ENCODE measurements around the gene PLCD4. TPM values are rescaled to one million over a fixed set of nuclear protein-coding genes. Genes with fewer than 3 reads are reported as not detected.

PLCD4 gene
- 4.9 and 9.3 TPM in 2 replicates for polyA plus RNA-seq
- polyA minus RNA-seq, result 1.2 and 2.3 TPM in 2 replicates

GRCh38 chr2:218607436-218608115, at the start of gene PLCD4:
TSS of gene PLCD4 (plus strand) at chr2:218607899. CDS start at chr2:218615740, 7,841 bp downstream.
- H3K4me3 ChIP-seq (ENCODE audit: low read length), result no peak within 1 kb of the TSS
- H3K9ac ChIP-seq (ENCODE audit: low read length), result no peak within 1 kb of the TSS
- H3F3A ChIP-seq (ENCODE audit: insufficient read depth, low read length, poor library complexity, severe bottlenecking), result no peaks in the 10 kb centered on the region
- H2AFZ ChIP-seq (ENCODE audit: low read depth, low read length), result no peak within 1 kb of the TSS
- TF ChIP-seq EZH2 (IDR thresholded peaks at IDR 0.05; ENCODE audit: borderline replicate concordance, insufficient read depth, low read length, poor library complexity, severe bottlenecking) (no peak), RAD21 (conservative IDR thresholded peaks at IDR 0.05) (no peak), REST (IDR thresholded peaks at IDR 0.05; ENCODE audit: borderline replicate concordance) (no peak), CTCF (IDR thresholded peaks at IDR 0.05; ENCODE audit: poor library complexity, severe bottlenecking) (no peak), TAF1 (IDR thresholded peaks at IDR 0.05; ENCODE audit: low read depth) (no peak), MXI1 (conservative IDR thresholded peaks at IDR 0.05; ENCODE audit: poor library complexity, severe bottlenecking) (no peak), EP300 (conservative IDR thresholded peaks at IDR 0.05; ENCODE audit: poor library complexity, severe bottlenecking) (no peak), SMC3 (conservative IDR thresholded peaks at IDR 0.05; ENCODE audit: poor library complexity) (no peak), POLR2AphosphoS5 (IDR thresholded peaks at IDR 0.05) (no peak)
- H3K9me3 ChIP-seq (ENCODE audit: low read length), result no peaks in the 10 kb centered on the region
- H3K27ac ChIP-seq (ENCODE audit: low read length), result no peak within 1 kb of the TSS
- no peaks in the 10 kb centered on the region for H3K36me3 ChIP-seq (ENCODE audit: insufficient read depth, low read length)
- H4K20me1 ChIP-seq (ENCODE audit: insufficient read depth), result no peaks in the 10 kb centered on the region
- H3K9me2 ChIP-seq (ENCODE audit: insufficient read depth, low read length), result no peaks in the 10 kb centered on the region
- H3K79me2 ChIP-seq (replicated peaks; ENCODE audit: insufficient read depth, low read length), result no peaks in the 10 kb centered on the region
- H3K27me3 ChIP-seq (ENCODE audit: insufficient read depth, low read depth, low read length), result no peaks in the 10 kb centered on the region
- no peak within 1 kb of the TSS for H3K4me2 ChIP-seq (ENCODE audit: low read length)

GRCh38 chr2:218557941-218558340, 49.8 kb upstream of the PLCD4 start:
- Histone ChIP-seq H4K20me1 (ENCODE audit: insufficient read depth) (no peaks in the 10 kb centered on the region), H2AFZ (ENCODE audit: low read depth, low read length) (no peak overlapping the region), H3K9me2 (ENCODE audit: insufficient read depth, low read length) (no peaks in the 10 kb centered on the region), H3K79me2 (replicated peaks; ENCODE audit: insufficient read depth, low read length) (no peaks in the 10 kb centered on the region), H3K9ac (ENCODE audit: low read length) (no peak overlapping the region), H3K27ac (ENCODE audit: low read length) (no peak overlapping the region), H3K4me2 (ENCODE audit: low read length) (no peak overlapping the region), H3F3A (ENCODE audit: insufficient read depth, low read length, poor library complexity, severe bottlenecking) (no peaks in the 10 kb centered on the region), H3K27me3 (ENCODE audit: insufficient read depth, low read depth, low read length) (no peaks in the 10 kb centered on the region), H3K9me3 (ENCODE audit: low read length) (no peaks in the 10 kb centered on the region), H3K4me3 (ENCODE audit: low read length) (no peak overlapping the region), H3K36me3 (ENCODE audit: insufficient read depth, low read length) (peaks cover 10% of the 10 kb centered on the region)
- TF ChIP-seq CTCF (IDR thresholded peaks at IDR 0.05; ENCODE audit: poor library complexity, severe bottlenecking) (no peak), TAF1 (IDR thresholded peaks at IDR 0.05; ENCODE audit: low read depth) (no peak), SMC3 (conservative IDR thresholded peaks at IDR 0.05; ENCODE audit: poor library complexity) (no peak), EP300 (conservative IDR thresholded peaks at IDR 0.05; ENCODE audit: poor library complexity, severe bottlenecking) (no peak), MXI1 (conservative IDR thresholded peaks at IDR 0.05; ENCODE audit: poor library complexity, severe bottlenecking) (no peak), REST (IDR thresholded peaks at IDR 0.05; ENCODE audit: borderline replicate concordance) (no peak), RAD21 (conservative IDR thresholded peaks at IDR 0.05) (no peak), POLR2AphosphoS5 (IDR thresholded peaks at IDR 0.05) (no peak), EZH2 (IDR thresholded peaks at IDR 0.05; ENCODE audit: borderline replicate concordance, insufficient read depth, low read length, poor library complexity, severe bottlenecking) (no peak)

Data from neural cell (in vitro differentiated cells).